MCF 10A (cell line): ENCODE data around the gene FAIM2. TPM values are rescaled to one million over a fixed set of nuclear protein-coding genes. Genes with fewer than 3 reads are reported as not detected.

Experiments used
- BruUV-seq: library from RNA; stranded (reverse); fragments of 400-500 nt; replicated peaks from 2 replicates; lab custom pipeline; 2021; lab: Mats Ljungman, UMichigan
- CTCF ChIA-PET: fragments of 300-600 bp; sonication (Branson Sonifier 250); formaldehyde crosslinking; extraction: SDS; loops from one replicate; lab custom pipeline; 2021; ENCODE audit warnings: antibody characterized with exemption, inconsistent platforms; lab: Yijun Ruan, JAX
- POLR2A ChIA-PET: fragments of 300-600, 350-650 bp; sonication (Branson Sonifier 250); formaldehyde crosslinking; extraction: SDS; loops from one replicate; lab custom pipeline; 2020; ENCODE audit warnings: antibody characterized with exemption, inconsistent platforms; lab: Yijun Ruan, JAX
- DNase-seq: peaks from one replicate; pipeline ENCODE4 v3.0.0-alpha.2; 2018; ENCODE audit not compliant: unreplicated experiment
- H3K27ac Mint-ChIP-seq: one replicate; pipeline ENCODE4 v1.8.0; 2022; ENCODE audit warnings: mild to moderate bottlenecking, low read depth, mixed read lengths; ENCODE audit not compliant: unreplicated experiment
- H3K27me3 Mint-ChIP-seq: one replicate; pipeline ENCODE4 v1.8.0; 2022; ENCODE audit warnings: mixed read lengths; ENCODE audit not compliant: insufficient read depth, unreplicated experiment
- H3K36me3 Mint-ChIP-seq: one replicate; pipeline ENCODE4 v1.8.0; 2022; ENCODE audit warnings: mild to moderate bottlenecking, moderate library complexity, mixed read lengths; ENCODE audit not compliant: insufficient read depth, unreplicated experiment
- H3K4me1 Mint-ChIP-seq: one replicate; pipeline ENCODE4 v1.8.0; 2022; ENCODE audit warnings: mixed read lengths; ENCODE audit not compliant: insufficient read depth, unreplicated experiment
- H3K4me3 Mint-ChIP-seq: one replicate; pipeline ENCODE4 v1.8.0; 2022; ENCODE audit warnings: mild to moderate bottlenecking, moderate library complexity, mixed read lengths; ENCODE audit not compliant: unreplicated experiment
- H3K9me3 Mint-ChIP-seq: one replicate; pipeline ENCODE4 v1.8.0; 2022; ENCODE audit warnings: mixed read lengths; ENCODE audit not compliant: unreplicated experiment
- intact Hi-C: fragments of 100-400 bp; cut with micrococcal nuclease; formaldehyde crosslinking; loops from 2 replicates; pipeline ENCODE4 v1.14.1; 2022
- total RNA-seq: library from RNA; stranded (reverse); gene quantifications from 2 replicates; pipeline ENCODE4 v1.2.3, GENCODE V29; 2022
- TF ChIP-seq, protein P1 (sequence below): fragments of 200-600 bp; IDR thresholded peaks from one replicate; pipeline ENCODE4 v1.8.0; 2022; ENCODE audit warnings: antibody characterized with exemption, mild to moderate bottlenecking; ENCODE audit not compliant: unreplicated experiment

The FAIM2 gene
- total RNA-seq, 1 experiment from 2014 or later = not detected

DNA sequence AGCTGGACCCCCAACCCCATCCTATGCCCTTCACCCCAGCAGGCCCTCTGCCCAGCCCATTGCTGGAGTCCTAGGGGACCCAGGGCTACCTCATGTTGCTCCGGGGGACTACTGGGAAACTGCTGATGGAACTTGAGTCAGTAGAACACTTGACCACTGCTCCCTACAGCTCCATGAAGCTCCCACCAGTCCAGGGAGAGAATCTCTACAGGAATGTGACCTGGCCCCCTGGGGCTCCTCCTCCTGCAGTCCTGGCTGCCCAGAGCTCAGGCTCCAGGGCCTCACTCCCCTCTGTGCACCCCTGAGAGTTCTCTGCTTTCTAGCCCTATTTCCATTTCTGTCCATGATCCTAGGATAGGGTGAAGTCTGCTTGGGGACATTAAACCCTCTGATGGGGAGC, 36.0 kb upstream of the FAIM2 start:
- no TSS peak for BruUV-seq
- Mint-ChIP-seq H3K4me1 (peaks cover 11% of the 10 kb centered on the region), H3K4me3 (no peak overlapping the region), H3K27me3 (no peaks in the 10 kb centered on the region), H3K9me3 (no peaks in the 10 kb centered on the region), H3K27ac (no peak overlapping the region), H3K36me3 (no peaks in the 10 kb centered on the region)
- CTCF ChIA-PET = interaction anchor here (0.5 kb wide), 1 partner anchor 1939 kb away, joined by 3 read pairs; no protein-coding TSS in a partner anchor
- intact Hi-C loops = no loop called here
- TF ChIP-seq, protein P1, sequence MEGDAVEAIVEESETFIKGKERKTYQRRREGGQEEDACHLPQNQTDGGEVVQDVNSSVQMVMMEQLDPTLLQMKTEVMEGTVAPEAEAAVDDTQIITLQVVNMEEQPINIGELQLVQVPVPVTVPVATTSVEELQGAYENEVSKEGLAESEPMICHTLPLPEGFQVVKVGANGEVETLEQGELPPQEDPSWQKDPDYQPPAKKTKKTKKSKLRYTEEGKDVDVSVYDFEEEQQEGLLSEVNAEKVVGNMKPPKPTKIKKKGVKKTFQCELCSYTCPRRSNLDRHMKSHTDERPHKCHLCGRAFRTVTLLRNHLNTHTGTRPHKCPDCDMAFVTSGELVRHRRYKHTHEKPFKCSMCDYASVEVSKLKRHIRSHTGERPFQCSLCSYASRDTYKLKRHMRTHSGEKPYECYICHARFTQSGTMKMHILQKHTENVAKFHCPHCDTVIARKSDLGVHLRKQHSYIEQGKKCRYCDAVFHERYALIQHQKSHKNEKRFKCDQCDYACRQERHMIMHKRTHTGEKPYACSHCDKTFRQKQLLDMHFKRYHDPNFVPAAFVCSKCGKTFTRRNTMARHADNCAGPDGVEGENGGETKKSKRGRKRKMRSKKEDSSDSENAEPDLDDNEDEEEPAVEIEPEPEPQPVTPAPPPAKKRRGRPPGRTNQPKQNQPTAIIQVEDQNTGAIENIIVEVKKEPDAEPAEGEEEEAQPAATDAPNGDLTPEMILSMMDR = no peak
- POLR2A ChIA-PET = interaction anchor here (0.9 kb wide), 1 partner anchor 22 kb away, joined by 3 read pairs; no protein-coding TSS in a partner anchor
- no peak for DNase-seq

DNA sequence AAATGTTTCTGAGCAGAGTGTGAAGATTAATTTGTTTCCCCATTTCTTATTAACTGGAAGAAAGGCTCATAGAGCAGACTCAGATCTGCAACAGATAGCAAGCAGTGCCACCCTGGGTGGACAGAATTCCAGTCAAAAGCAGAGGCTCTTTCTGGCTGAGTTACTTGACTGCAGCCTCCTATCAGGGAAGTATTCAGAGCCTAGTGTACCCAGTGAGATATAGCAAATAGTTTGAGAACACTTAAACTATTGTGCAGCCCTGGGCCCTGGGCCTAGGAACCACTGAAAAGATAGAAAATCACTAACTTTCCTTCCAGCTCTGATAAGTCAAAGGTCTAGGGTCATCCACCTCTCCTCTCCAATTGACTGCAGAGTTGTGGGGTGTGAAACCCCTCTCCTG, 35.6 kb upstream of the FAIM2 start:
- no peaks in the 10 kb centered on the region for H3K36me3 Mint-ChIP-seq
- BruUV-seq = no TSS peak
- intact Hi-C loops = no loop called here
- TF ChIP-seq, protein P1 = no peak
- H3K9me3 Mint-ChIP-seq = no peaks in the 10 kb centered on the region
- ChIA-PET CTCF (interaction anchor here (0.5 kb wide), 1 partner anchor 1939 kb away, joined by 3 read pairs; no protein-coding TSS in a partner anchor), POLR2A (interaction anchor here (0.9 kb wide), 1 partner anchor 22 kb away, joined by 3 read pairs; no protein-coding TSS in a partner anchor)
- no peak overlapping the region for H3K4me3 Mint-ChIP-seq
- H3K27me3 Mint-ChIP-seq = no peaks in the 10 kb centered on the region
- no peak overlapping the region for H3K27ac Mint-ChIP-seq
- peaks cover 15% of the 10 kb centered on the region for H3K4me1 Mint-ChIP-seq
- no peak for DNase-seq

DNA sequence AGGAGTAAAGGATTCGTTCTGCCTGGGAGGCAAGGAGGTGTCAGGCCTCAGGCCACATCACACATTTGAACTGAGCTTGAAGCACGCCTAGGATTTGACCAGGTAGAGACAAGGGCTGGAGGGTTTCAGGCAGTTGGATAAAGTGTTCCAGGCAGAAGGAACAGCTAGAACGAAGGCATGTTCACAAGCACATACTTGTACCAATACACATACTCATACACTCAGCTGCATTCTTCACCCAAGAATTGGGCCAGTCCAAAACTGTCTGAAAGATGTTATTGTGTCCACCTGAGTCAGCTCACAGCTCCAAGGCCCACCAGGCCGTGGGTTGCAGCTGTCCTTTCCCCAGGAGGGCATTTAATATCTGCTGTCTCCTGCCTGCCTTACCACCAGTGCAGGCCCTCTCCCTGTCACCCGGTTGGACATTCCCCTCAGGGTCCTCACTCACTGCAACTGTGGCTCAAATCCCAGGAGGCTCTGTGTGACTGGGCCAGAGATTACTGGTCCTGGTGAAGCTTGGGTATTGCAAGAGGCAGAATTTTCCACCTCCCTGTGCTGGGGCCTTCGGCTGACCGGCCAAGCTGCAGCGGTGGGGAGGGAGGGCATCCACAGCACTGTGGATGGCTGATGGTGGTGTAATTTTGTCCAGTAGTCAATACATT, 34.1 kb upstream of the FAIM2 start:
- TF ChIP-seq, protein P1 = no peak
- H3K4me1 Mint-ChIP-seq = peaks cover 11% of the 10 kb centered on the region
- no peaks in the 10 kb centered on the region for H3K27me3 Mint-ChIP-seq
- no peaks in the 10 kb centered on the region for H3K36me3 Mint-ChIP-seq
- ChIA-PET POLR2A (interaction anchor here (1.0 kb wide), 1 partner anchor 28 kb away, joined by 3 read pairs; no protein-coding TSS in a partner anchor), CTCF (interaction anchor here (1.0 to 1.4 kb wide), 2 partner anchors 8 to 29 kb away, joined by 6 to 10 read pairs; no protein-coding TSS in a partner anchor)
- H3K9me3 Mint-ChIP-seq = no peaks in the 10 kb centered on the region
- no peak overlapping the region for H3K4me3 Mint-ChIP-seq
- no TSS peak for BruUV-seq
- intact Hi-C loops = no loop called here
- no peak overlapping the region for H3K27ac Mint-ChIP-seq
- DNase-seq = no peak

DNA sequence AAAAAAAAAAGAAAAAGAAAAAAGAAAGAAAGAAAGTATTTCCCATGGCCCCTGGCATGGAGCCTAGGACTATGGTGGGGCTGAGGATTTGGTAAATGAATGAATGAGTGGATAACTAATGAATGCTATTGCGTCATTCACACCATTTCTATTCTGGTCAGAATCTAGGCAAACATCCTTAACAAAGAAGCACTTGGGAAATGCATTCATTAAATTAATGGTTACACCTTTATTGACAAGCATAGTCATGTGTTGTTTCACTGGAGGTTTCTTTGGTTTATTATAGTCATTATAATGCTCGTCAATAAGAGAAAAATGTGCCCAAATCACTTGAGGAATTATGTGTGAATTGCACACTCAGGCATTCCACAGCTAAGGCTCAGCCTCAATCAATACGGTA, 33.2 kb upstream of the FAIM2 start:
- TF ChIP-seq, protein P1 = no peak
- Mint-ChIP-seq H3K4me3 (no peak overlapping the region), H3K4me1 (peaks cover 6% of the 10 kb centered on the region), H3K27ac (no peak overlapping the region), H3K36me3 (no peaks in the 10 kb centered on the region), H3K27me3 (no peaks in the 10 kb centered on the region), H3K9me3 (no peaks in the 10 kb centered on the region)
- DNase-seq = no peak
- ChIA-PET CTCF (interaction anchor here (1.0 to 1.4 kb wide), 2 partner anchors 9 to 30 kb away, joined by 6 to 10 read pairs; no protein-coding TSS in a partner anchor), POLR2A (no interaction called here)
- intact Hi-C loops = no loop called here
- no TSS peak for BruUV-seq
